KMS-11 (cell line): ENCODE measurements around the gene IL3.

Experiments
- H2AFZ ChIP-seq: fragments of 200-600 bp; sonication (generic); 2 replicates; pipeline ENCODE4 v1.6.1; 2016; ENCODE audit warnings: antibody characterized with exemption, mixed run types, low read depth
- H3K27ac ChIP-seq: fragments of 200-600 bp; sonication (generic); 2 replicates; pipeline ENCODE4 v1.6.1; 2016; ENCODE audit warnings: mild to moderate bottlenecking, mixed run types
- H3K27me3 ChIP-seq: fragments of 200-600 bp; sonication (generic); 2 replicates; pipeline ENCODE4 v1.6.1; 2017; ENCODE audit warnings: mild to moderate bottlenecking, low read depth, mixed run types, moderate library complexity; ENCODE audit not compliant: insufficient read depth
- H3K36me3 ChIP-seq: fragments of 200-600 bp; sonication (generic); 2 replicates; pipeline ENCODE4 v1.6.1; 2017; ENCODE audit warnings: mild to moderate bottlenecking, mixed run types; ENCODE audit not compliant: insufficient read depth
- H3K4me1 ChIP-seq: fragments of 200-600 bp; sonication (generic); 2 replicates; pipeline ENCODE4 v1.6.1; 2016; ENCODE audit warnings: mild to moderate bottlenecking, low read depth, mixed run types; ENCODE audit not compliant: poor library complexity, severe bottlenecking
- H3K4me2 ChIP-seq: fragments of 200-600 bp; sonication (generic); 2 replicates; pipeline ENCODE4 v1.7.0; 2016; ENCODE audit warnings: mild to moderate bottlenecking, mixed run types
- H3K4me3 ChIP-seq: fragments of 200-600 bp; sonication (generic); IDR thresholded peaks from 2 replicates; pipeline ENCODE4 v1.6.1; 2017; ENCODE audit warnings: low read depth, low read length, mixed read lengths; ENCODE audit not compliant: insufficient read depth
- H3K79me2 ChIP-seq: fragments of 200-600 bp; sonication (generic); 2 replicates; pipeline ENCODE4 v1.6.1; 2016; ENCODE audit warnings: low read depth, mixed run types; ENCODE audit not compliant: insufficient read depth
- H3K9ac ChIP-seq: fragments of 200-600 bp; sonication (generic); 2 replicates; pipeline ENCODE4 v1.6.1; 2016; ENCODE audit warnings: mild to moderate bottlenecking, mixed run types
- H4K20me1 ChIP-seq: fragments of 200-600 bp; sonication (generic); 2 replicates; pipeline ENCODE4 v1.6.1; 2016; ENCODE audit warnings: mild to moderate bottlenecking, mixed run types; ENCODE audit not compliant: insufficient read depth
- TF ChIP-seq, protein P1 (sequence below): fragments of 200-600 bp; sonication (generic); conservative IDR thresholded peaks from 2 replicates; pipeline ENCODE4 v1.6.1; 2017; ENCODE audit warnings: low read depth, mild to moderate bottlenecking, antibody characterized with exemption, low read length, moderate library complexity, mixed read lengths

The IL3 gene

DNA sequence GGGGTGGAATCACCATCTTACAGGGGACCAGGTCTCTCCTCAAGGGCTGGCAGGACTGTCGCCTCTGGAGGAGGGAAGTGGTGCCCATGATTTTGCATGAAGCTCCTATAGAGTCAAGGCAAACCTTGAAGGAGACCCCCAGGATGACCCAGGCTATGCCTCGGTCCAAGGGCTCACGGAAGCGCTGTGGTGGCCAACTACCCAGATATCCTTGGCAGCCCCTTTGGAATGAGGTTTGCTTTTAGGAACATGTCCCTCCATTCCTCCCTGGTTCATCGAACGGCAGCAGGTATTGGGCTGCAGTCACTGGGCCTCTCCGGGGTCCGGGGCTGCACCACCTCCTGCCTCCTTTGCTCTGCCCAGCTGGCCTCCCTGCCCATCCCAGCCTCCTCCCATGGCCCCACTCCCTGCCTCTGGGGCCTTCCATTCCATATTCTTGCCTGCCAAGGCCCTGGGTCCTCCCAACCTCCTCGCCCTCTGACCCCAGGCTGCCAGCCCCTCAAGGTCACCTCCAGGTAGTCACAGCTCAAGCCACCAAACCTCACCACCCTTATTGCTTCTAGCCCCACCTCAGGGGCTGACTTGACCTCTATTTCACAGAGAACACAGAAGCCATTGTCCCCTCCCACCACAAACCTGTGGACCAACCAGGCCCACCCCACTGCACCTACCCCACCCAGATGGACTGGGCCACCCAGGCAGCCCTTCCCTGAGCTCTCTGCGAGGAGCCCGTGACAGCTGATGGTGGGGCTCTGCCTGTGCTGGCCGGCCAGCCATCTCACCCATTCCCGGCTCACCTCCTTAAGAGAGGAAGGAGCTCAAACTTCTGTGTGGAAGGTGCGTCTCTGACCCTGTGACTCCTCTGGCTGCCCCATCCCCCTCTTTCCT is 3.6 kb upstream of the IL3 start:
- Histone ChIP-seq H3K9ac (no peak overlapping the region), H3K27ac (no peak overlapping the region), H3K4me1 (no peaks in the 10 kb centered on the region), H3K27me3 (no peaks in the 10 kb centered on the region), H3K4me3 (no peak overlapping the region), H3K79me2 (no peaks in the 10 kb centered on the region), H2AFZ (no peak overlapping the region), H3K36me3 (no peaks in the 10 kb centered on the region), H3K4me2 (no peak overlapping the region), H4K20me1 (no peaks in the 10 kb centered on the region)
- TF ChIP-seq, protein P1, sequence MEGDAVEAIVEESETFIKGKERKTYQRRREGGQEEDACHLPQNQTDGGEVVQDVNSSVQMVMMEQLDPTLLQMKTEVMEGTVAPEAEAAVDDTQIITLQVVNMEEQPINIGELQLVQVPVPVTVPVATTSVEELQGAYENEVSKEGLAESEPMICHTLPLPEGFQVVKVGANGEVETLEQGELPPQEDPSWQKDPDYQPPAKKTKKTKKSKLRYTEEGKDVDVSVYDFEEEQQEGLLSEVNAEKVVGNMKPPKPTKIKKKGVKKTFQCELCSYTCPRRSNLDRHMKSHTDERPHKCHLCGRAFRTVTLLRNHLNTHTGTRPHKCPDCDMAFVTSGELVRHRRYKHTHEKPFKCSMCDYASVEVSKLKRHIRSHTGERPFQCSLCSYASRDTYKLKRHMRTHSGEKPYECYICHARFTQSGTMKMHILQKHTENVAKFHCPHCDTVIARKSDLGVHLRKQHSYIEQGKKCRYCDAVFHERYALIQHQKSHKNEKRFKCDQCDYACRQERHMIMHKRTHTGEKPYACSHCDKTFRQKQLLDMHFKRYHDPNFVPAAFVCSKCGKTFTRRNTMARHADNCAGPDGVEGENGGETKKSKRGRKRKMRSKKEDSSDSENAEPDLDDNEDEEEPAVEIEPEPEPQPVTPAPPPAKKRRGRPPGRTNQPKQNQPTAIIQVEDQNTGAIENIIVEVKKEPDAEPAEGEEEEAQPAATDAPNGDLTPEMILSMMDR: no peak

DNA sequence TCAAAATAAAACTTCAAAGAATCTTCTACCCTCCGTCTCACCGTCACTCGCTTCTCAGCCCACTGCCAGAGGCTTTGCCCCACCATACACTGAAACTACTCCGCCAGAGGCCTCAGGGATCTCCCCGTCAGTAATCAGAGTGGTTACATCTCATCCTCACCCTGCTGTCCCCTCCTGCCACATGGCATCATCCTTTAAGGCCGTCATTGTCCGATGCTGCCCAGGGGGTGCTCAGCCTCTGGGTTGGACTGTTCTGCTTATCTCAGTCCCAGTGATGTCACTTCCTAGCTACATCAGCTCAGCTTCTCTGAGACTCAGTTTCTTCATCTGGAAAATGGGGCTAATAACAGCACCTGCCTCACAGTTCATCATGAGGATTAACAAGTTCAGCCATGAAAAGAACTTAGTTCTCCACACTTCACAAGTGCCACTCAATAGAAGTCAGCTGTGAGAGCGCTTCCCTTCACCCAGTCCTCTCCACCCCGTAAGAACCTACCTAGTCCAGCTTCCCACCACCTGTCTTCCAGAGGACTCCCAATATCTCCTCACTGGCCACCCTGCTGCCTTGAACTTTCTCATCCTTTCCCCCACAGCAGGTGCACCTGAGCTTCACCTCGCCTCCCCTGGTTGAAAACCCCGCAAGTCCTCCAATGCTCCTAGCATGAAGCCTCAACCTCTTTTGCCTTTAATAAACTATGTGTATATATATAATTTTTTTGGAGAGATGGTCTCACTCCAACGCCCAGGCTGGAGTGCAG is 2.8 kb upstream of the IL3 start:
- Histone ChIP-seq H4K20me1 (no peaks in the 10 kb centered on the region), H3K4me1 (no peaks in the 10 kb centered on the region)

DNA sequence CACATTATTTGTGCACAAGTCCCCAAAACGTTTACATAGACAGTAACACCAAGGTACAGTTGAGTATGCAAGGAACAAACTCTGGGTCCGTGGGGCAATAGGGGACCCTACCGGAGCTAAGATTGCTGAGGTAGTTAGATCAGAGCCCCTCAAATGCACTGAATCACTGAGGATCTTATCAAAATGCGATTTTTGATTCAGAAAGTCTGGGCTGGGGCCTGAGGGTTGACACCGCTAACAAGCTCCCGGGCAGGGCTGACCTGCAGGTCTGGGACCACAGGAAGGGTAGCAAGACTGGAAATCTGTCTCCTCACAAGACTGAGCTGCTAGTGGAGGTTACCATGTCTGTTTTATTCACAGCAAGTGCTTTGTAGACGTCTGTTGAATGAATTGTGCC is 1.8 kb upstream of the IL3 start:
- Histone ChIP-seq H2AFZ (no peak overlapping the region), H3K36me3 (no peaks in the 10 kb centered on the region), H3K27ac (no peak overlapping the region), H3K4me2 (no peak overlapping the region), H3K4me3 (no peak overlapping the region), H3K27me3 (no peaks in the 10 kb centered on the region), H4K20me1 (no peaks in the 10 kb centered on the region), H3K79me2 (no peaks in the 10 kb centered on the region), H3K4me1 (peaks cover 3% of the 10 kb centered on the region), H3K9ac (no peak overlapping the region)
- TF ChIP-seq, protein P1: no peak

More for the DNA sequence above, 2.8 kb upstream of the IL3 start:
- TF ChIP-seq, protein P1: no peak
- Histone ChIP-seq H3K4me3 (no peak overlapping the region), H3K9ac (no peak overlapping the region), H3K27me3 (no peaks in the 10 kb centered on the region), H3K36me3 (no peaks in the 10 kb centered on the region), H2AFZ (no peak overlapping the region), H3K79me2 (no peaks in the 10 kb centered on the region), H3K27ac (no peak overlapping the region), H3K4me2 (no peak overlapping the region)

DNA sequence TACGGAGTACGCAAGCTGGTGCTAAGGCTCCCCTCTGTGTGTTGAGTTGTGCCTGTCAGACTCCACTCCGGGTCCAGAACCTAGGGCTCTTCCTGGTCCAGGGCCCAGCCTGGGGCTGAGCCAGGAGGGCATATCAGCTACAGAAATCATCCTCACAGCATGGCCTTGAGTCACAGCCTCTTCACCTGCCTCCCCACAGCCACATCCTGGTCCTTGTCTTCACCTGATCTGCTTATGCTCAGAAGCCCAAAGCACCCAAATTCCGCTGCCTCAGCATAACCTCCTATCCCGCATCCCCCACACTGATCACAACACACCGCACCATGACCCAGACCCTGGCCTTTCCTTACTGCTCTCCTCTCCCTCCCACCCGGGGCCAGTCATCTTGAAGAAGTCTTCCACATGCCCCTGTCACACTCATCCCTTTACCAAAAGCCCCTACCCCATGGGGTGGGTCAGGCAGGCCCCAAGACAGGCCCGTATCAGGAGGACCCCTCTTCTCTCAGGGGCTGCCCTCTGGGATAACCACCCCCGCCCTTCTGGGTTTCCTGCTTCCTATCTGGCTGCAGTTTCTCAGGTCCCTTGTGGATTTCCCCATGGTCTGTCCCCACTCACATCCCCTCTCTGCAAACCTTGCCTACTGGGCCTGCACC is 1.3 kb upstream of the IL3 start:
- Histone ChIP-seq H3K36me3 (no peaks in the 10 kb centered on the region), H3K27ac (no peak overlapping the region), H3K79me2 (no peaks in the 10 kb centered on the region), H3K4me2 (no peak overlapping the region), H2AFZ (no peak overlapping the region), H3K27me3 (no peaks in the 10 kb centered on the region), H3K4me1 (peaks cover 3% of the 10 kb centered on the region), H3K4me3 (no peak overlapping the region), H4K20me1 (no peaks in the 10 kb centered on the region), H3K9ac (no peak overlapping the region)
- TF ChIP-seq, protein P1: no peak
